NOMO-1 treated with DMSO at 0.1 percent for 48 hours (cell line): ENCODE results near the gene DDX31.

Experiments used
- DNase-seq: peaks from one replicate; lab custom pipeline; 2025; ENCODE audit not compliant: unreplicated experiment; lab: John Stamatoyannopoulos, UW

DDX31 gene

GRCh38 chr9:132674485-132674884 lies 4.7 kb upstream of the DDX31 start:
- no peak for DNase-seq

- peak; percentile 0 for DNase-seq
Observed at GRCh38 chr9:132673355-132673754, 3.6 kb upstream of the DDX31 start.

- peak; percentile 4 for DNase-seq
Observed at GRCh38 chr9:132672413-132672690, 2.6 kb upstream of the DDX31 start.

- DNase-seq = no peak
Observed at GRCh38 chr9:132671620-132672412, 2.0 kb upstream of the DDX31 start.

- DNase-seq = peak; percentile 32
Observed at GRCh38 chr9:132670457-132671391, 941 bp upstream of the DDX31 start, which contains the start of gene GTF3C4. Gene GTF3C4, plus strand, starts transcription at chr9:132670464. Its CDS starts 135 bp downstream, at chr9:132670599.

GRCh38 chr9:132669319-132669697 lies 475 bp downstream of the DDX31 start:
- no peak for DNase-seq

- DNase-seq = no peak
Observed at GRCh38 chr9:132663851-132664250, 5.9 kb downstream of the DDX31 start.

GRCh38 chr9:132663117-132663516 lies 6.7 kb downstream of the DDX31 start:
- DNase-seq = no peak

- no peak for DNase-seq
Observed at GRCh38 chr9:132662152-132662945, 7.4 kb downstream of the DDX31 start.

GRCh38 chr9:132656299-132656698 lies 13.5 kb downstream of the DDX31 start:
- DNase-seq = no peak

- peak; percentile 32 for DNase-seq
Observed at GRCh38 chr9:132651259-132651658, 18.5 kb downstream of the DDX31 start.

GRCh38 chr9:132648685-132649084 lies 21.1 kb downstream of the DDX31 start:
- no peak for DNase-seq

- DNase-seq = no peak
Observed at GRCh38 chr9:132648283-132648682, 21.5 kb downstream of the DDX31 start.

- no peak for DNase-seq
Observed at GRCh38 chr9:132647806-132648205, 22.0 kb downstream of the DDX31 start.

GRCh38 chr9:132647355-132647754 lies 22.4 kb downstream of the DDX31 start:
- DNase-seq = no peak

GRCh38 chr9:132646726-132647125 lies 23.1 kb downstream of the DDX31 start:
- DNase-seq = no peak

- no peak for DNase-seq
Observed at GRCh38 chr9:132645711-132646110, 24.1 kb downstream of the DDX31 start.

- no peak for DNase-seq
Observed at GRCh38 chr9:132645306-132645705, 24.5 kb downstream of the DDX31 start.

- no peak for DNase-seq
Observed at GRCh38 chr9:132644251-132644650, 25.5 kb downstream of the DDX31 start.

- DNase-seq = no peak
Observed at GRCh38 chr9:132641216-132641615, 28.6 kb downstream of the DDX31 start.

- DNase-seq = no peak
Observed at GRCh38 chr9:132639322-132639721, 30.5 kb downstream of the DDX31 start.
